Cardiac muscle cell (in vitro differentiated cells and primary cell): ENCODE data around the gene USP32. TPM values are rescaled to one million over a fixed set of nuclear protein-coding genes. Genes with fewer than 3 reads are reported as not detected.
A peak's percentile ranks its signal among the peaks of the same experiment; 100 is the strongest.
"Not testable (repeated sequence)": the region's sequence is repeated elsewhere in the genome, so short reads cannot be mapped to it uniquely, and the experiment has no call there.

Experiments used
- DNase-seq, 2 donors: peaks; one replicate each; pipeline versions ENCODE4 v3.0.0 to v3.0.0-alpha.2; 2010 to 2017; ENCODE audit warnings: low read depth in 1 of 2, low spot score in 1 of 2
- H3K27ac ChIP-seq: fragments of 200-600 bp; sonication (generic); 2 replicates; pipeline ENCODE4 v1.5.1; 2016
- H3K27me3 ChIP-seq: fragments of 200-600 bp; sonication (generic); 2 replicates; pipeline ENCODE4 v1.6.0; 2016; ENCODE audit warnings: control low read depth
- H3K36me3 ChIP-seq: fragments of 200-600 bp; sonication (generic); 2 replicates; pipeline ENCODE4 v1.5.1; 2016; ENCODE audit warnings: control low read depth
- H3K4me1 ChIP-seq: fragments of 200-600 bp; sonication (generic); 2 replicates; pipeline ENCODE4 v1.8.1; 2017; ENCODE audit warnings: low read depth, mild to moderate bottlenecking, mixed run types
- H3K4me3 ChIP-seq: fragments of 200-600 bp; sonication (generic); 2 replicates; pipeline ENCODE4 v1.5.1; 2016; ENCODE audit warnings: mild to moderate bottlenecking
- H3K9me3 ChIP-seq: fragments of 200-600 bp; sonication (generic); 2 replicates; pipeline ENCODE4 v1.5.1; 2017; ENCODE audit warnings: low read depth, mild to moderate bottlenecking, control low read depth
- CTCF ChIP-seq: IDR thresholded peaks from 2 replicates; pipeline ENCODE4 v1.5.1; 2012; ENCODE audit warnings: low read depth, mild to moderate bottlenecking, low read length
- polyA plus RNA-seq: library from polyadenylated mRNA; unstranded; fragments of >200 nt; fragmentation: Nextera tagmentation; extraction: Ambion mirVana; gene quantifications from 2 replicates; pipeline ENCODE4 v1.2.1, GENCODE V29; 2016
- total RNA-seq: library from RNA; depleted of rRNA; stranded (reverse); fragments of >200 nt; gene quantifications from 2 replicates; pipeline ENCODE4 v1.2.3, GENCODE V29; 2016

USP32 gene
- total and polyA plus RNA-seq, 2 experiments from 2014 or later: 19.7 to 32.2 TPM

DNA sequence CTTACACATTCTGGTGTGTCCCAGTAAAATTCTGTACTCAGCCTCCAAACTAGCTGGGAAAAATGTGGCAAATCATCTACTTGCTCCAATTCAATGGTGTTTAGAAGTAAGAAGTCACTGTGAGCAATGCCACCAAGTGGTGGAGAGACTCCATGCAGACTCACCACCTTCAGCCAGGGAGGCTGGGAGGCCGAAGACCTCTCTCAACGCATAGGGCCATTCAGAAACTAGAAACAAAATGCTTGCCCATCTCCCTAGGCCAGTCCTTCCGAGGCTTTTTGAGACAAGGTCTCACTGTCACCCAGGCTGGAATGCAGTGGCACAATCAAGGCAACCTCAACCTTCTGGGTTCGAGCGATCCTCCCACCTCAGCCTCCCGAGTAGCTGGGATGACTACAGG is 217.2 kb downstream of the USP32 start:
- not testable (repeated sequence) for H3K27ac ChIP-seq, H3K27me3 ChIP-seq, H3K36me3 ChIP-seq, H3K9me3 ChIP-seq, H3K4me1 ChIP-seq, DNase-seq, H3K4me3 ChIP-seq
- TF ChIP-seq CTCF: peak; percentile 31

DNA sequence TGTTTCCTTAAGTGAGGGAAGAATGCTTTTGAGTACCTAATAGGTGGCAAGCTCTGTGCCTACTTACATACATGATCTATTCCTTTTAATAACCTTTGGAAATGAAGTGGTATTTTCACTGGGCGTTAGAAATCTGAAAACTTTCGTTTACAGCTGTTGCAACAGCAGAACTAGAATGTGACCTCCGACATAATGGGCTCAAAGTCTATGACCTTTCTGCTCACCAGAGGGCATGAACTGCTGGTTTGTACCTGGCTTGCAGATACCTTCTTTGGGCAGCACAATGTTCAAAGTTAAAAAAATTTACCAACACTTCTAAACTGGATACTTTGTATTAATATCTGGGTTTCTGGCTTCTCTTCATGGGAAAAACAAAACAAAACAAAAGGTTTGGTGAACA is 217.9 kb downstream of the USP32 start:
- Histone ChIP-seq H3K27ac (no peak overlapping the region), H3K4me1 (no peaks in the 10 kb centered on the region), H3K36me3 (peaks cover 2% of the 10 kb centered on the region), H3K27me3 (no peaks in the 10 kb centered on the region), H3K9me3 (no peaks in the 10 kb centered on the region), H3K4me3 (no peak overlapping the region)
- no peak for TF ChIP-seq CTCF
- no peak for DNase-seq

DNA sequence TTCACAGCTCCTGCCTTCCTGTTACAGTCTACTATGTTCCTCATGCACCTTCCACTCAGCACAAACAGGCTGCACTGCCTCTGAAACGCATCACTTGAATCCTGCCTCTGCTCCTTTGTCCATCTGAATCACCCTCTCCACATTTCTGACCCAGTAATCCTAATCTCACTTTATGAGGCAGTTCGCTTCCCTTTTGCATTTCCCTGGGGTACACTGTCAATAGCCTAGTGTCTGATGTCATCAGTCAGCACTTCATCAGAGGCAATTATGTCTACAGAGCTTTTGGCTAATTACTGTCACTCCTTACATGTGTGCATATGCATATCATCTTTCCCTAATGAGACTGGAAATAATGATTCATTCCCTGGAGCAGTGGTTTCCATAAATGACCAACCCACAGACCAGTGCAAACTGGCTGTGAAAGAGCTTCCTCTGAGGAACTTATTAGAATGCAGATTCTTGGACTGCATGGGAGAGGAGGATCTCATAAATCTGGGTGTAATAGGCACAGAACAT is 218.6 kb downstream of the USP32 start:
- Histone ChIP-seq H3K4me1 (no peaks in the 10 kb centered on the region), H3K4me3 (no peak overlapping the region), H3K27me3 (no peaks in the 10 kb centered on the region), H3K36me3 (no peaks in the 10 kb centered on the region), H3K27ac (no peak overlapping the region), H3K9me3 (no peaks in the 10 kb centered on the region)
- DNase-seq: peak in 1 of 2 donors; percentile 29
- no peak for TF ChIP-seq CTCF

GRCh38 chr17:60171753-60172079 is 220.2 kb downstream of the USP32 start:
- H3K36me3 ChIP-seq: no peaks in the 10 kb centered on the region
- no peak overlapping the region for H3K27ac ChIP-seq

DNA sequence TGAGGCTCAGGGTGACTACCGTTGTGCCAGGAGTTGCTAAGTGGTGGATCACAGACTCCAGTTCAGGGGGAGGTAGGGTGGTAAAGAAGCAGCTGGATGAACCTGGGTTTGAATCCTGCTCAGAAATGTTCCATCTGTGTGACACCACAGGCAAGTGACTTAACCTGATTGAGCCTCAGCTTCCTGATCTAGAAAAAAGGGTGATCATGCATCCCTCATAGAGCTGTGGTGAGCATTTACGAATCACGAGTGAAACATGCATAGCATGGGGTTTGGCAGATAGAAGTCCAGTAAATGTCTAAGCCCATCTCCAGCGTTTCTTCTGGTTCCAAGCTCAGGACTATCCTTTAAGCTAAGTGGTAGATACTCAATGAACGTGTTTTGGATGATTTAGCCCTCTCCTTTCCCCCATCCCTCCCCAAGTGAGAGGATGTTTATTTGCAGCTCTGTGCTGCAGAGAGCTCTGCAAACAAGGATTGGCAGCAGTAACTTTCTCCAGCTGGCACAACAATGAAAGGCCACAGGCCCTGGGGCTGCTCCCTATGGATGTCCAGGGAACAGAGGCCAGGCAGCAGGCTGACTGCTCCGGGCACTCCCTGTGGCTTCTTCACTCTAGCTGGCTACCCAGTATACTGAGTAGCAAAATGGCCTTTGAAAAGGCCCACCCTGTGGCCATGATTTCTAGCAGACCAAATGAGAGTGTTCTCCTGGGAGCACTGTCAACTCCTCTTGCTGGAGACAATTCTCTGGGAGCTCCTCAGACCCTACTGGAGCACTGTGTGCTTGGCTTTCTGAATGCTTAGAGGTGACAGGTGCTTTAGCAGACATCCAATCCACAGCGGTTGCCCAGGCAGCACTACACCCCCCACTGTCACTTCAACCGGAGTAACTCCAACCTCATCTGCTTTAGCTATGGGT is 220.8 kb downstream of the USP32 start:
- no peaks in the 10 kb centered on the region for H3K36me3 ChIP-seq
- no peaks in the 10 kb centered on the region for H3K9me3 ChIP-seq
- H3K4me3 ChIP-seq: no peak overlapping the region
- no peaks in the 10 kb centered on the region for H3K27me3 ChIP-seq
- H3K27ac ChIP-seq: no peak overlapping the region
- no peaks in the 10 kb centered on the region for H3K4me1 ChIP-seq
- no peak for TF ChIP-seq CTCF
- DNase-seq: no peak

More at GRCh38 chr17:60171753-60172079, 220.2 kb downstream of the USP32 start:
- no peaks in the 10 kb centered on the region for H3K9me3 ChIP-seq
- no peaks in the 10 kb centered on the region for H3K27me3 ChIP-seq
- TF ChIP-seq CTCF: no peak
- H3K4me1 ChIP-seq: no peaks in the 10 kb centered on the region
- no peak for DNase-seq
- H3K4me3 ChIP-seq: no peak overlapping the region
